Heart left ventricle (tissue), 16 donors: Measurements from ENCODE around the gene PPP1R1A. TPM values are rescaled to one million over a fixed set of nuclear protein-coding genes. Genes with fewer than 3 reads are reported as not detected.

Source experiments
- ATAC-seq, 4 donors: fragments of 200-7000 bp; cut with Tn5 transposase; one replicate each; pipeline ENCODE4 v1.9.1; 2020 to 2022; ENCODE audit warnings: moderate library complexity in 4 of 4, mild to moderate bottlenecking in 3 of 4, moderate number of reproducible peaks in 1 of 4
- DNase-seq, 5 donors: peaks; one replicate each; pipeline ENCODE4 v3.0.0-alpha.2; 2020
- H3K27ac ChIP-seq, 12 donors: fragments of 200-600 bp; sonication (generic) in 4 of 12; one replicate each; pipeline versions ENCODE4 v1.5.0 to v1.8.0; 2016 to 2022; ENCODE audit warnings: mild to moderate bottlenecking in 2 of 12
- H3K27me3 ChIP-seq, 9 donors: fragments of 200-600 bp; sonication (generic) in 2 of 9; one replicate each; pipeline versions ENCODE4 v1.5.1 to v1.8.0; 2016 to 2022; ENCODE audit warnings: mild to moderate bottlenecking in 3 of 9
- H3K36me3 ChIP-seq, 9 donors: fragments of 200-600 bp; sonication (generic) in 2 of 9; one replicate each; pipeline versions ENCODE4 v1.5.0 to v1.8.0; 2018 to 2022; ENCODE audit warnings: mild to moderate bottlenecking in 2 of 9
- H3K4me1 ChIP-seq, 12 donors: fragments of 200-600 bp; sonication (generic) in 4 of 12; one replicate each; pipeline versions ENCODE4 v1.5.0 to v1.8.0; 2016 to 2022; ENCODE audit warnings: mild to moderate bottlenecking in 3 of 12
- H3K4me3 ChIP-seq, 12 donors: fragments of 200-600 bp; sonication (generic) in 4 of 12; one replicate each; pipeline versions ENCODE4 v1.5.0 to v1.8.0; 2017 to 2022; ENCODE audit warnings: mild to moderate bottlenecking in 9 of 12, moderate library complexity in 4 of 12
- H3K9me3 ChIP-seq, 12 donors: fragments of 200-600 bp; sonication (generic) in 4 of 12; one replicate each; pipeline versions ENCODE4 v1.5.0 to v1.8.0; 2016 to 2022; ENCODE audit warnings: mild to moderate bottlenecking in 1 of 12
- POLR2A ChIP-seq, 2 donors: fragments of 450-650 bp; IDR thresholded peaks; one replicate each; pipeline ENCODE4 v1.6.1; 2017; ENCODE audit warnings: antibody characterized with exemption in 2 of 2, mild to moderate bottlenecking in 2 of 2, moderate library complexity in 2 of 2
- WGBS, 4 donors: extraction: QIAGEN DNeasy Blood & Tissue Kit in 2 of 4; methylation state at CpG; one replicate each; pipeline versions ENCODE4 v1.1.5 to v1.1.7; 2013 to 2018; 5-methylcytosine and 5-hydroxymethylcytosine counted together
- intact Hi-C, 10 donors: fragments of 100-400 bp; cut with DNase I; formaldehyde crosslinking; loops; one replicate each; pipeline versions ENCODE4 v1.11.1 to v1.14.2; 2022
- polyA plus RNA-seq, 2 donors: library from polyadenylated mRNA; stranded (reverse); fragments of 200-250 nt; gene quantifications; one replicate each; pipeline ENCODE4 v1.2.3, GENCODE V29; 2013
- total RNA-seq, 9 donors: library from RNA; depleted of rRNA in 2 of 9; stranded (reverse); fragments of >200 nt in 2 of 9; fragmentation: NEBNext Ultra II Directional in 3 of 9; extraction: Animal tissue kit (Norgen Biotek cat#: 25700) in 3 of 9; gene quantifications; one replicate each; pipeline versions ENCODE4 v1.1.0 to v1.2.4, GENCODE V29; 2016 to 2023
- TF ChIP-seq, protein P1 (sequence below), 12 donors: fragments of 200-600 bp; sonication (generic) in 4 of 12; IDR thresholded peaks; one replicate each; pipeline versions ENCODE4 v1.5.0 to v1.8.0; 2018 to 2022; ENCODE audit warnings: antibody characterized with exemption in 12 of 12, mild to moderate bottlenecking in 5 of 12
- donor health status: ischemic (EF 13 %, LVEDD 7.1; RV severe dilation, severe dysfunction).
- donor health status: healthy with polysubstance abuse.
- donor health status: DM: no; HTN: yes; CAD: no.
- donor health status: DM: no; HTN: no; CAD: no.
- donor health status: ischemic (EF 25% LVEDD 6.9; RV normal size, moderate dysfunction).
- donor health status: ischemic (EF 25% LVEDD 5.7; RV mildly dilated, moderate dysfunction).
- donor health status: healthy.
- donor health status: DM: yes; HTN: yes; CAD: no.
- donor health status: ischemic (EF 35%, LVEDD 5.7; RV mildly dilated, moderate dysfunction).
- donor health status: nonischemic (EF 11% LVEDD 7.7; RV severe dilation, severe dysfunction).
- donor health status: DM: yes; HTN: yes; CAD: no.
- donor health status: PGD.
- donor health status: ischemic (EF 29% LVEDD 5.4; RV normal size, mild dysfunction).
- donor health status: nonischemic (EF 23%, LVEDD 6.1; RV moderate dilation, normal function).

The PPP1R1A gene
- total and polyA plus RNA-seq, 11 donors, result 25.5 to 181 (median 60.9) TPM

DNA sequence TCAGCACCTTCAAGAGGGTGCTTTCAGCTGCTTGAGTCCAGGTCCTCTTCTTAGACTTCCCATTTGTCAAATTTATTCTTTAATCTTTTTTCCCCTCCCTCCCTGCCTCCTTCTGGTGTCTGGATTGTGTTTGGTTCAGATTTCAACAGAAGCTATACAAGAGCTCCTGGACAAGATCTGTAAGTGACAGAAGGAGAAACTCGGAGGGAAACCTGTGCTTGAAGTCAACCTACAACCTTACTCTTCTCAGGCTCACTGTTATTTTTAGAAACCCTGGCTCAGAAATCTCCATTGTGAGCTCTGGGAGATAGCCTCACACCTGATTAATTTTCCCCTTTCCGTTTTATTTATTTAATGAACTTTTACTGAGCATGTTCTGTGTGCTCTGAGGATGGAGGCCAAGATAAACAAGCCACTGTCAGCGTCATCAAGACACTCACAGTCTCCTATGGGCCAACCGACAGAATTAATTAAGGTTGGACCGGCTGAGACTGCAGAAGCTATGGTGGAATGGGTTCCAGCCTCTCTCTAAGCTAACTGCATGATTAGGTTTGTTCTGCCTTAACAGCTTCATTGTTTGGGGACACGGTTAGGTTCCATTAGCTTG, 25.6 kb downstream of the PPP1R1A start:
- TF ChIP-seq, protein P1, sequence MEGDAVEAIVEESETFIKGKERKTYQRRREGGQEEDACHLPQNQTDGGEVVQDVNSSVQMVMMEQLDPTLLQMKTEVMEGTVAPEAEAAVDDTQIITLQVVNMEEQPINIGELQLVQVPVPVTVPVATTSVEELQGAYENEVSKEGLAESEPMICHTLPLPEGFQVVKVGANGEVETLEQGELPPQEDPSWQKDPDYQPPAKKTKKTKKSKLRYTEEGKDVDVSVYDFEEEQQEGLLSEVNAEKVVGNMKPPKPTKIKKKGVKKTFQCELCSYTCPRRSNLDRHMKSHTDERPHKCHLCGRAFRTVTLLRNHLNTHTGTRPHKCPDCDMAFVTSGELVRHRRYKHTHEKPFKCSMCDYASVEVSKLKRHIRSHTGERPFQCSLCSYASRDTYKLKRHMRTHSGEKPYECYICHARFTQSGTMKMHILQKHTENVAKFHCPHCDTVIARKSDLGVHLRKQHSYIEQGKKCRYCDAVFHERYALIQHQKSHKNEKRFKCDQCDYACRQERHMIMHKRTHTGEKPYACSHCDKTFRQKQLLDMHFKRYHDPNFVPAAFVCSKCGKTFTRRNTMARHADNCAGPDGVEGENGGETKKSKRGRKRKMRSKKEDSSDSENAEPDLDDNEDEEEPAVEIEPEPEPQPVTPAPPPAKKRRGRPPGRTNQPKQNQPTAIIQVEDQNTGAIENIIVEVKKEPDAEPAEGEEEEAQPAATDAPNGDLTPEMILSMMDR (IDR thresholded peaks at IDR 0.05), result no peak
- no peak for TF ChIP-seq POLR2A (IDR thresholded peaks at IDR 0.05)
- Histone ChIP-seq H3K27ac (peak overlapping the region in 2 of 12 donors; percentile 79 to 90), H3K9me3 (no peaks in the 10 kb centered on the region), H3K4me3 (peak overlapping the region in 3 of 12 donors; percentile 8 to 58 (median 57)), H3K4me1 (peaks cover 0 to 22% (median 4%) of the 10 kb centered on the region in 12 donors), H3K27me3 (peaks cover 0 to 13% (median 0%) of the 10 kb centered on the region in 9 donors), H3K36me3 (no peaks in the 10 kb centered on the region)
- no peak for DNase-seq
- 32 to 44% (median 39%) methylated on average over 6 of the region's 6 CpGs for WGBS, 4 donors
- intact Hi-C loops, result no loop called here
- ATAC-seq, result no peak

DNA sequence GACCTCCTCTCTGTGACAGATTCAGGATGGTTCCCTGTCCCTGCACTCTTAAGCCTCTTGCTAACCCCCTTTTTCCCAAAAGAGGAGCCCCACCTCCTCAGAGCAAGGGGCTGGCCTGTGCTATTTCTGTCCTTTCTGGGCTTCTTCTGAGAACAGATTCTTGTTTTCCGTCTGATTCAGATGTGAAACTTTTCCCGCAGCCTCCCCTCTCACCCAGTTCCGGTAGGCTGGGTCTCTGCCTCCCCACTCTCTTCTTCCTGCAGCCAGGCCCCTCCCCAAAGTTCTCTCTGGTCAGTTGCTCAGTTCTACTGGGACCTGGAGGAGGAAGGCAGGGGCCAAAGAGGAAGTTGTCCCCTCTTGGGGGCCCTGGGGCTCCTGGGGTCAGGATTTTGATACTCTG, 27.3 kb downstream of the PPP1R1A start:
- ATAC-seq, result peak; percentile 40 to 65 (median 56)
- TF ChIP-seq, protein P1 (IDR thresholded peaks at IDR 0.05), result no peak
- TF ChIP-seq POLR2A (IDR thresholded peaks at IDR 0.05), result no peak
- H3K9me3 ChIP-seq, result no peaks in the 10 kb centered on the region
- H3K36me3 ChIP-seq, result no peaks in the 10 kb centered on the region
- peak in 4 of 5 donors; percentile 57 to 71 (median 70) for DNase-seq
- H3K4me3 ChIP-seq, result peak overlapping the region in 11 of 12 donors; percentile 7 to 58 (median 49)
- intact Hi-C loops, result no loop called here
- peaks cover 0 to 17% (median 5%) of the 10 kb centered on the region in 9 donors for H3K27me3 ChIP-seq
- H3K4me1 ChIP-seq, result peaks cover 0 to 22% (median 4%) of the 10 kb centered on the region in 12 donors
- 34 to 43% (median 40%) methylated on average over 3 of the region's 3 CpGs for WGBS, 4 donors
- peak overlapping the region; percentile 26 to 90 (median 80) for H3K27ac ChIP-seq

DNA sequence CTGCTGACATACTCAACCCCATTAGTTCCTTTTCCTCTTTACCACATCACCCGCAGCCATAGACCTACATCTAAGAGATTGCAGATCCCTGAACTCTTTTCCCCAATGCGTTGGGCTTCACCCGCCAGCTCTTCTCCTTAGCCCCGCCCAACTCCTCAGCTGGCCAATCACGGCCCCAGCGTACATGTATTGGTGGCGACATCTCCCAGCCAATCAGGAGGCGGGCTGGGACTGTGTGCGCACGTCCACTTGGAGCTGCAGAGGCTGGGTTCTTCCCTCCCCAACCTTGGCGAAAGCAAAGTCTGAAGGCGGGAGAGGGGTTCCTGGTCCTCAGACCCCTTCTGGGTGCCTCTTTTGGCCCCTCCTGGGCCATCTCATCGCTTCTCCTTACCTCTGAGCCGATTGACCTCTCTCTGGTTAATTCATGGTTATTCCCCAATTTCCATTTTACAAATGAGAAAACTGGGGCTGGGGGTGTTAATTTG, 28.0 kb downstream of the PPP1R1A start:
- intact Hi-C loops, result no loop called here
- ATAC-seq (peak; percentile 98 to 99 (median 98)), DNase-seq (peak; percentile 91 to 95 (median 94))
- 4 to 7% (median 6%) methylated on average over 14 of the region's 14 CpGs for WGBS, 4 donors
- Histone ChIP-seq H3K4me3 (peak overlapping the region; percentile 7 to 58 (median 49)), H3K36me3 (no peaks in the 10 kb centered on the region), H3K27ac (peak overlapping the region; percentile 26 to 90 (median 80)), H3K4me1 (peaks cover 0 to 22% (median 4%) of the 10 kb centered on the region in 12 donors), H3K9me3 (no peaks in the 10 kb centered on the region), H3K27me3 (peaks cover 0 to 24% (median 5%) of the 10 kb centered on the region in 9 donors)
- TF ChIP-seq, protein P1 (IDR thresholded peaks at IDR 0.05), result no peak
- peak in 1 of 2 donors; percentile 50 for TF ChIP-seq POLR2A (IDR thresholded peaks at IDR 0.05)

DNA sequence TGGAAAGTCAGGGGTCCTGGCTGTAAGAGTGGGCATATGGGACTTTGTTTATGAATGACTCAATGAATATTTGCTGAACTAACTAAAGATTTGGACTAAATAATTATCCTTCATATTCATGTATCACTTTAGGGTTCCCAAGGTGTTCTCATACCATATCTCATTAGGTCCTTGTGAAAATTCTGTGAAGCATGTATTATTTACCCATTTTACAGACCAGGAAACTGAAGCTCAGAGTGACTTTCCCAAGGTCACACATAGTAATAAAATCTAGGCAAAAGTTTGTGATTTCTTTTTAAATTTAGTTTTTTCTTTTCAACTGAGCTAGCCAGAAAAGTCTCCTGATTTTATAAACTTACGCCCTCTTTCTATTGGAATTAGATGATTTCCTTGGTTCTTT, 29.7 kb downstream of the PPP1R1A start:
- Histone ChIP-seq H3K36me3 (no peaks in the 10 kb centered on the region), H3K4me3 (no peak overlapping the region), H3K27ac (no peak overlapping the region), H3K27me3 (peaks cover 0 to 40% (median 5%) of the 10 kb centered on the region in 9 donors), H3K9me3 (no peaks in the 10 kb centered on the region), H3K4me1 (peaks cover 0 to 22% (median 4%) of the 10 kb centered on the region in 12 donors)
- TF ChIP-seq, protein P1 (IDR thresholded peaks at IDR 0.05), result no peak
- TF ChIP-seq POLR2A (IDR thresholded peaks at IDR 0.05), result no peak
- 88 to 98% (median 94%) methylated on average over 1 of the region's 1 CpG for WGBS, 4 donors
- intact Hi-C loops, result no loop called here
- ATAC-seq (no peak), DNase-seq (no peak)
